WI38 (cell line): ENCODE data around the gene SLC39A5.

Experiments used
- H3K4me3 ChIP-seq: 2 replicates; pipeline ENCODE4 v1.5.1; 2011; ENCODE audit warnings: low read depth, mild to moderate bottlenecking, control low read depth, low read length
- TF ChIP-seq, protein P1 (sequence below): IDR thresholded peaks from 2 replicates; pipeline ENCODE4 v1.5.1; 2012; ENCODE audit warnings: low read depth, mild to moderate bottlenecking, control low read depth, low read length

Gene SLC39A5

DNA sequence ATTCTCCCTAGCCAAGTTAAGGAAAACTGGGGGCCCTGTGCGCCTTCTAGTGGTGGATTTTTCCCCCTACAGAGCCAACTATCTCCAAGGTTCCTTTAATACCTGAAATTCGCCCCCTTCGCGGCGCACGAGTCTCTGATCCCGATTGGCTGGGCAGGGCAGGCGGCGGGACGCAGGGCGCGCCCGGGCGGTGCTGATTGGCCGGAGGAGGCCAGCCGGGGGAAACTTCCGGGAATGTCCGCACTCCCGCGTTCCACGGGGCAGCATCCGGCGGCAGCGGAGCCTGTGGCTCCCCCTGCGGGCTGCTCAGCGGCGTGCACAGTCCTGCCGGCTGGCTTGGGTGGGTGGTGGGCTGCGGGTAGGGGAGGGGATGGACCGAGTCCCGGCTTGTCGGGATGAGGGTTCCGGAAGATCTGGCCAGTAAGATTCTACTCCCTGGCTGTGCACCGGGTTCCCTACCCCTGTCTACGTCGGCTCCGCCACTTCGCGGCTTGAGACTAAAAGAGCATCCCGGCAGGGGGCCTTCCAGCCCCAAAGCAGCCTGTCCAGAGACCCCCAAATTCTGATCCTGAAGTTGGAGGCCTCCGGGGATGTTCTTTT lies 5.6 kb upstream of the SLC39A5 start, which contains the start of gene NABP2:
Gene NABP2, plus strand, starts transcription at position 241 of the 600 bp plus-strand sequence. CDS start 515 bp downstream, outside the sequence.
- TF ChIP-seq, protein P1, sequence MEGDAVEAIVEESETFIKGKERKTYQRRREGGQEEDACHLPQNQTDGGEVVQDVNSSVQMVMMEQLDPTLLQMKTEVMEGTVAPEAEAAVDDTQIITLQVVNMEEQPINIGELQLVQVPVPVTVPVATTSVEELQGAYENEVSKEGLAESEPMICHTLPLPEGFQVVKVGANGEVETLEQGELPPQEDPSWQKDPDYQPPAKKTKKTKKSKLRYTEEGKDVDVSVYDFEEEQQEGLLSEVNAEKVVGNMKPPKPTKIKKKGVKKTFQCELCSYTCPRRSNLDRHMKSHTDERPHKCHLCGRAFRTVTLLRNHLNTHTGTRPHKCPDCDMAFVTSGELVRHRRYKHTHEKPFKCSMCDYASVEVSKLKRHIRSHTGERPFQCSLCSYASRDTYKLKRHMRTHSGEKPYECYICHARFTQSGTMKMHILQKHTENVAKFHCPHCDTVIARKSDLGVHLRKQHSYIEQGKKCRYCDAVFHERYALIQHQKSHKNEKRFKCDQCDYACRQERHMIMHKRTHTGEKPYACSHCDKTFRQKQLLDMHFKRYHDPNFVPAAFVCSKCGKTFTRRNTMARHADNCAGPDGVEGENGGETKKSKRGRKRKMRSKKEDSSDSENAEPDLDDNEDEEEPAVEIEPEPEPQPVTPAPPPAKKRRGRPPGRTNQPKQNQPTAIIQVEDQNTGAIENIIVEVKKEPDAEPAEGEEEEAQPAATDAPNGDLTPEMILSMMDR: peak; percentile 63
- peak within 1 kb of the TSS; percentile 73 for H3K4me3 ChIP-seq

DNA sequence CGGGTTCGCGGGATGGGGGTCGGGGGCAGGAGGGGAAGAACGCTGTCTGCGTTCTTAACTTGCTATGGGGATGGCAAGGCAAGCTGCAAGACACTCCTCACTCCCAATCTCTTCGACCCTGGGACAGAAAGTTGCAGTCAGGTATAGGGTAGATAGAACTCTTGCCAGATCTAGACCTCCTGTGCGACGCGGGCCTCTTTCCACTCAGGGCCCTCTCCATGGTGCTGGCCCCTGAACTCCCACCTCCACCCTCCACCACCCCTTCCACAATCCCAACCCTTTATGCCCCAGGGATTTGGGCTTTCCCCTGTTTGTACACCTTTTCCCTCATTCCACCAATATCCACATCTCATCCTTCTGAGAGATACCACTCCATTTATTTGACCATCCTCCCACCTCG lies 4.9 kb upstream of the SLC39A5 start:
- H3K4me3 ChIP-seq: peak overlapping the region; percentile 73
- TF ChIP-seq, protein P1: no peak

DNA sequence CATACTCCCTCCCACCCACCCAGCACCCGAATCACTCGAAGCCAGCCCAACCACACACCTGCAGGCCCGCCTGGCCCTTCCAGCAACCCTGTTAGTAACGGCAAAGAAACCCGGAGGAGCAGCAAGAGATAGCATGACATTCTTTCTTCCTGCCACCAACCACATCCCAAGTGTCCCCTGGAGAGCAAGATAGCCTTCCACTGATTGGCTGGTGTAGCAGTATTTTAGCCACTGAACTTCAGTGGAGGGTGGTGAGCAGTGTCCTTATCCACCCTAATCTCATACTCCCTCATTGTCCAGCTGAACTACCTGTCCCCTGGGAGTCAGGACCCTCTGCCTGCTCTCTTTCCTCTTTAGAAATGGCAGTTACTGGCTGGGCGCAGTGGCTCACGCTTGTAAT lies 769 bp upstream of the SLC39A5 start:
- no peak overlapping the region for H3K4me3 ChIP-seq
- TF ChIP-seq, protein P1: no peak

DNA sequence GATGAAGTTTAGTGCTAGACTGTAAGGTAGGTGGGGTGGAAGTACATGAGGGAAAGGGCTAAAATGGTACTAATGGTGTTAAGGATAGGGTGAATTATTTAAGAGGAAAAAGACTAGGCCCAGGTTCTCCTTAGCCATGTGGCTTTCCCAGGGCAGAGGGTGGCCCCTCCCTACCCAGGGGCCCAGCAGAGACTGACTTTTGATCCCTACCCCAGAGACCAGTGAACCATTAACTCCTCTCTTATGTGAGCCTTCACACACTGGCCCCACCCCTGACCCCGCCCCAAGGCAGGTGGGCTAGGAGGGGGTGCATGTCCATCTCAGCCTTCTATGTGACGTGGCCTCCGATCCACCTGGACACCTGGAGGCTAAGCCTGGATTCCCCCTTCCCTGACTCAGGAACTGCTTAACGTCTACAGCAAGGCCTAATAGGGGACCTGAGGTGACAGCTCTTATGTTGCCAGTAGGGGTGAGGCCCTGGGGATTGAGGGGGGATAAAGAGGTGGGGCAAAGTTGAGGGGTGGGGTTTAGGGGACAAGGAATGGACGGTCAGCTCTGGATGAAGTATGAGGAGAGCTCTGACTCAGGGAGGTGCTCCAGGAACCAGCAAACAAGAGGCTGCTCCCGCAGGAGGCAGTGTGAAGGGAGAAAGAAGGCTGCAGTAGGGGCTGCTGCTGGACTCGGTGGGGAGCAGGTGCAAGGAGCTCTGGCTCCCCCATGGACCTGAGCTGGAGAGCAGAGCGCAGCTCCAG lies 757 bp downstream of the SLC39A5 start:
- TF ChIP-seq, protein P1: no peak
- no peak overlapping the region for H3K4me3 ChIP-seq

DNA sequence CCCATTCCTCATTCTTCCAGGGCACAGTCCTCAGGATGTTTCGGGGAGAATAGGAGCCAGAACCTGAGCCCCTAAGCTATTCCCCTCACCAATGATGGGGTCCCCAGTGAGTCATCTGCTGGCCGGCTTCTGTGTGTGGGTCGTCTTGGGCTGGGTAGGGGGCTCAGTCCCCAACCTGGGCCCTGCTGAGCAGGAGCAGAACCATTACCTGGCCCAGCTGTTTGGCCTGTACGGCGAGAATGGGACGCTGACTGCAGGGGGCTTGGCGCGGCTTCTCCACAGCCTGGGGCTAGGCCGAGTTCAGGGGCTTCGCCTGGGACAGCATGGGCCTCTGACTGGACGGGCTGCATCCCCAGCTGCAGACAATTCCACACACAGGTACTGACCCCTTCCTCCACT lies 1.3 kb downstream of the SLC39A5 start:
- TF ChIP-seq, protein P1: no peak
- H3K4me3 ChIP-seq: no peak overlapping the region

DNA sequence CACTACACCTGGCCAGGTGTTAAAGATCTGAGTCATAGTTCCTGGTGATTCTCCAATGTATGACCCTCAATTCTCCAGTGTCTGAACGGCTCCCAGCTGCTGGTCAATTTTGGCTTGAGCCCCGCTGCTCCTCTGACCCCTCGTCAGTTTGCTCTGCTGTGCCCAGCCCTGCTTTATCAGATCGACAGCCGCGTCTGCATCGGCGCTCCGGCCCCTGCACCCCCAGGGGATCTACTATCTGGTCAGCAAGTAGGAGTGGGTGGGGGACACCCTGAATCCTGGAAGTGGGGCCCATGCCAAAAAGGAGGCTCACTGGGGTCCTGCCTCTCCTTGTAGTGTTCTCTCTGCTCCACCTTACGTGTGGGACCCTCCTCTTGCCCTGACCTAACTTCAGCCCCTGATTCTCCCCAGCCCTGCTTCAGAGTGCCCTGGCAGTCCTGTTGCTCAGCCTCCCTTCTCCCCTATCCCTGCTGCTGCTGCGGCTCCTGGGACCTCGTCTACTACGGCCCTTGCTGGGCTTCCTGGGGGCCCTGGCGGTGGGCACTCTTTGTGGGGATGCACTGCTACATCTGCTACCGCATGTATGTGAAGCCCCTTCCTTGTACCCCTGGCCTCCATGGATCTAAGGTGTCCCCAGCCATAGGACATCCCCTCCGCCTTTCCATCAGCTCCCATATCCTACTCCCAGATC lies 5.0 kb downstream of the SLC39A5 start:
- TF ChIP-seq, protein P1: no peak
- no peak overlapping the region for H3K4me3 ChIP-seq

DNA sequence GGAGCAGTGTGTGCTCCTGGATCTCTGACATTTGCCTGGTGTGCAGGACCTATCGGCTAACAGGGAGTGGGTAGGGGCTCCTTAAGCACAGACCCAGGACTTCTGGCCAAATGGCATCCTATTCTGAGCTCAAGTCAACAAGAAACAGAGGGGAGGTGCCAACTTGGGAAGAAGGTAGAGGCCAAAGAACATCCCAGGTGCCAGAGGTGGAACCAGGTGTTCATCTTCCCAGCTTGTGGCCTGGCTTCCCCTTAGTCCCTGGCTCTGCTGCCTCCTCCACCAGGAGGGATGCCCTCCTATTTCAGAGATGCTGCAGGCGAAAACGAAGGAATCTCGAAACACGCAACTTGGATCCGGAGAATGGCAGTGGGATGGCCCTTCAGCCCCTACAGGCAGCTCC lies 6.2 kb downstream of the SLC39A5 start:
- no peak overlapping the region for H3K4me3 ChIP-seq

More for the DNA sequence above, 6.2 kb downstream of the SLC39A5 start:
- TF ChIP-seq, protein P1: no peak
